Neural progenitor cell (in vitro differentiated cells): ENCODE data around the gene SYNPR. TPM values are rescaled to one million over a fixed set of nuclear protein-coding genes. Genes with fewer than 3 reads are reported as not detected.

Experiments used
- DNase-seq: peaks from one replicate; pipeline ENCODE4 v3.0.0-alpha.2; 2016; ENCODE audit warnings: low spot score
- H2AFZ ChIP-seq: fragments of 200-600 bp; sonication (generic); replicated peaks from 2 replicates; pipeline ENCODE4 v1.6.1; 2016; ENCODE audit warnings: antibody characterized with exemption
- H3F3A ChIP-seq: fragments of 200-600 bp; sonication (generic); 2 replicates; pipeline ENCODE4 v1.6.1; 2016; ENCODE audit warnings: antibody characterized with exemption, low read depth
- H3K27ac ChIP-seq: fragments of 200-600 bp; sonication (generic); 2 replicates; pipeline ENCODE4 v1.5.1; 2016; ENCODE audit warnings: mild to moderate bottlenecking
- H3K27me3 ChIP-seq: fragments of 200-600 bp; sonication (generic); 2 replicates; pipeline ENCODE4 v1.6.1; 2016; ENCODE audit warnings: mild to moderate bottlenecking, moderate library complexity
- H3K36me3 ChIP-seq: fragments of 200-600 bp; sonication (generic); 2 replicates; pipeline ENCODE4 v1.5.1; 2016
- H3K4me1 ChIP-seq: fragments of 200-600 bp; sonication (generic); 2 replicates; pipeline ENCODE4 v1.6.1; 2016; ENCODE audit warnings: mixed run types
- H3K4me2 ChIP-seq: fragments of 200-600 bp; sonication (generic); 2 replicates; pipeline ENCODE4 v1.6.1; 2016
- H3K4me3 ChIP-seq: fragments of 200-600 bp; sonication (generic); 2 replicates; pipeline ENCODE4 v1.5.1; 2016
- H3K79me2 ChIP-seq: fragments of 200-600 bp; sonication (generic); 2 replicates; pipeline ENCODE4 v1.6.1; 2016; ENCODE audit warnings: low read depth
- H3K9ac ChIP-seq: fragments of 200-600 bp; sonication (generic); 2 replicates; pipeline ENCODE4 v1.6.1; 2016
- H3K9me3 ChIP-seq: fragments of 200-600 bp; sonication (generic); 2 replicates; pipeline ENCODE4 v1.5.1; 2016; ENCODE audit warnings: low read depth
- H4K20me1 ChIP-seq: fragments of 200-600 bp; sonication (generic); 2 replicates; pipeline ENCODE4 v1.6.1; 2016; ENCODE audit warnings: low read depth
- H3K27ac Mint-ChIP-seq: 3 replicates; pipeline ENCODE4 v1.8.0; 2021; ENCODE audit warnings: mixed read lengths
- H3K27me3 Mint-ChIP-seq: 2 replicates; pipeline ENCODE4 v1.8.0; 2022; ENCODE audit warnings: low read depth, mild to moderate bottlenecking, inconsistent platforms, moderate library complexity, mixed read lengths; ENCODE audit not compliant: insufficient read depth
- H3K36me3 Mint-ChIP-seq: 3 replicates; pipeline ENCODE4 v1.8.0; 2021; ENCODE audit warnings: mixed read lengths
- H3K4me1 Mint-ChIP-seq: 3 replicates; pipeline ENCODE4 v1.8.0; 2021; ENCODE audit warnings: mixed read lengths
- H3K4me3 Mint-ChIP-seq: 3 replicates; pipeline ENCODE4 v1.8.0; 2021; ENCODE audit warnings: mild to moderate bottlenecking, moderate library complexity, mixed read lengths
- H3K9me3 Mint-ChIP-seq: 3 replicates; pipeline ENCODE4 v1.8.0; 2020; ENCODE audit warnings: mixed read lengths
- CTCF ChIP-seq: fragments of 200-600 bp; sonication (generic); IDR thresholded peaks from 2 replicates; pipeline ENCODE4 v1.5.1; 2017; ENCODE audit warnings: antibody characterized with exemption, mild to moderate bottlenecking
- EZH2 ChIP-seq: fragments of 200-600 bp; sonication (generic); IDR thresholded peaks from 2 replicates; pipeline ENCODE4 v1.6.1; 2017; ENCODE audit warnings: antibody characterized with exemption, mild to moderate bottlenecking, moderate library complexity
- EZH2phosphoT487 ChIP-seq: fragments of 200-600 bp; sonication (generic); IDR thresholded peaks from 2 replicates; pipeline ENCODE4 v1.6.1; 2017; ENCODE audit warnings: antibody characterized with exemption
- total RNA-seq: library from RNA; depleted of rRNA; stranded (reverse); fragments of >200 nt; gene quantifications from 2 replicates; pipeline ENCODE4 v1.2.3, GENCODE V29; 2015; ENCODE audit warnings: low replicate concordance

Gene SYNPR
- total RNA-seq, 1 donor from 2014 or later = 0.30 TPM

GRCh38 chr3:63655519-63655918, 377.4 kb downstream of the SYNPR start:
- no peak overlapping the region for H3K4me3 ChIP-seq
- H3K36me3 ChIP-seq = no peaks in the 10 kb centered on the region
- Mint-ChIP-seq H3K27ac (no peak overlapping the region), H3K4me1 (peaks cover 22% of the 10 kb centered on the region), H3K9me3 (no peaks in the 10 kb centered on the region), H3K36me3 (no peaks in the 10 kb centered on the region), H3K4me3 (no peak overlapping the region), H3K27me3 (peaks cover 2% of the 10 kb centered on the region)
- TF ChIP-seq CTCF = no peak
- TF ChIP-seq EZH2phosphoT487 = no peak
- H3K4me2 ChIP-seq = no peak overlapping the region
- no peaks in the 10 kb centered on the region for H3K4me1 ChIP-seq
- no peak overlapping the region for H3K27ac ChIP-seq
- H3K9ac ChIP-seq = no peak overlapping the region
- H3K79me2 ChIP-seq = no peaks in the 10 kb centered on the region
- no peaks in the 10 kb centered on the region for H3F3A ChIP-seq
- no peak for DNase-seq
- no peak overlapping the region for H2AFZ ChIP-seq
- no peaks in the 10 kb centered on the region for H3K27me3 ChIP-seq
- no peaks in the 10 kb centered on the region for H3K9me3 ChIP-seq
- no peaks in the 10 kb centered on the region for H4K20me1 ChIP-seq

GRCh38 chr3:63656786-63657185, 378.7 kb downstream of the SYNPR start:
- Histone ChIP-seq H3K4me3 (no peak overlapping the region), H3K36me3 (no peaks in the 10 kb centered on the region), H3K9ac (no peak overlapping the region), H3K9me3 (no peaks in the 10 kb centered on the region), H3F3A (no peaks in the 10 kb centered on the region), H3K4me2 (no peak overlapping the region), H3K27ac (no peak overlapping the region), H3K27me3 (no peaks in the 10 kb centered on the region), H4K20me1 (no peaks in the 10 kb centered on the region), H3K4me1 (no peaks in the 10 kb centered on the region), H2AFZ (no peak overlapping the region), H3K79me2 (no peaks in the 10 kb centered on the region)
- Mint-ChIP-seq H3K4me1 (peaks cover 20% of the 10 kb centered on the region), H3K9me3 (no peaks in the 10 kb centered on the region), H3K27ac (no peak overlapping the region), H3K4me3 (no peak overlapping the region), H3K27me3 (peaks cover 2% of the 10 kb centered on the region), H3K36me3 (no peaks in the 10 kb centered on the region)
- TF ChIP-seq EZH2phosphoT487 = no peak
- no peak for TF ChIP-seq EZH2
- no peak for DNase-seq

GRCh38 chr3:63661242-63661641, 383.1 kb downstream of the SYNPR start:
- TF ChIP-seq CTCF (no peak), EZH2 (no peak), EZH2phosphoT487 (no peak)
- H3K27me3 ChIP-seq = no peaks in the 10 kb centered on the region
- Mint-ChIP-seq H3K4me1 (peaks cover 14% of the 10 kb centered on the region), H3K27ac (no peak overlapping the region), H3K9me3 (no peaks in the 10 kb centered on the region), H3K36me3 (no peaks in the 10 kb centered on the region), H3K4me3 (no peak overlapping the region), H3K27me3 (peaks cover 5% of the 10 kb centered on the region)
- H3K4me3 ChIP-seq = no peak overlapping the region
- no peaks in the 10 kb centered on the region for H4K20me1 ChIP-seq
- H3K27ac ChIP-seq = no peak overlapping the region
- H3K9me3 ChIP-seq = no peaks in the 10 kb centered on the region
- no peak overlapping the region for H3K9ac ChIP-seq
- no peak for DNase-seq
- no peak overlapping the region for H3K4me2 ChIP-seq
- H3K36me3 ChIP-seq = no peaks in the 10 kb centered on the region
- H3K4me1 ChIP-seq = peaks cover 3% of the 10 kb centered on the region
- H3F3A ChIP-seq = no peaks in the 10 kb centered on the region
- no peaks in the 10 kb centered on the region for H3K79me2 ChIP-seq
- no peak overlapping the region for H2AFZ ChIP-seq

GRCh38 chr3:63662011-63662410, 383.9 kb downstream of the SYNPR start:
- no peak for TF ChIP-seq EZH2
- TF ChIP-seq CTCF = no peak
- TF ChIP-seq EZH2phosphoT487 = no peak
- peaks cover 10% of the 10 kb centered on the region for H3K4me1 Mint-ChIP-seq
- no peak overlapping the region for H2AFZ ChIP-seq

More at GRCh38 chr3:63662011-63662410, 383.9 kb downstream of the SYNPR start:
- no peak for DNase-seq
- Histone ChIP-seq H3K27ac (no peak overlapping the region), H3K9me3 (no peaks in the 10 kb centered on the region), H3K4me1 (peaks cover 3% of the 10 kb centered on the region), H3F3A (no peaks in the 10 kb centered on the region), H3K9ac (no peak overlapping the region), H3K4me3 (no peak overlapping the region), H3K27me3 (no peaks in the 10 kb centered on the region), H4K20me1 (no peaks in the 10 kb centered on the region), H3K36me3 (no peaks in the 10 kb centered on the region), H3K79me2 (no peaks in the 10 kb centered on the region), H3K4me2 (no peak overlapping the region)
- Mint-ChIP-seq H3K36me3 (no peaks in the 10 kb centered on the region), H3K4me3 (no peak overlapping the region), H3K9me3 (no peaks in the 10 kb centered on the region), H3K27ac (no peak overlapping the region), H3K27me3 (peaks cover 5% of the 10 kb centered on the region)
